ENCODE results near the gene SIDT1.

- TF ChIP-seq CTCF (IDR thresholded peaks at IDR 0.05) (no peak), POLR2A (IDR thresholded peaks at IDR 0.05) (no peak)
Observed at GRCh38 chr3:113495035-113495434, 37.3 kb upstream of the SIDT1 start.
